H1 (cell line): Measurements from ENCODE around the gene TMPO. TPM values are rescaled to one million over a fixed set of nuclear protein-coding genes. Genes with fewer than 3 reads are reported as not detected.
"Not testable (repeated sequence)": the region's sequence is repeated elsewhere in the genome, so short reads cannot be mapped to it uniquely, and the experiment has no call there.

ENCODE experiments used
- CTCF ChIA-PET: fragments of 300-600 bp; sonication (Branson Sonifier 250); formaldehyde crosslinking; loops from one replicate; lab custom pipeline; 2021; ENCODE audit not compliant: partially characterized antibody; lab: Charles Lee
- POLR2A ChIA-PET: fragments of 300-600 bp; sonication (Branson Sonifier 250); formaldehyde crosslinking; loops from one replicate; lab custom pipeline; 2021; ENCODE audit warnings: inconsistent platforms; ENCODE audit not compliant: partially characterized antibody; lab: Charles Lee
- DNase-seq, 2 experiments: peaks; one replicate each; pipeline versions ENCODE4 v3.0.0 to v3.0.0-alpha.2; 2010 to 2022; ENCODE audit warnings: low spot score in 2 of 2, low read depth in 1 of 2, mixed read lengths in 1 of 2
- FAIRE-seq: peaks from 2 replicates; lab custom pipeline; 2011; peaks lifted over from hg19 to GRCh38; lab: Jason Lieb, UNC
- H2AFZ ChIP-seq: 2 replicates; pipeline ENCODE4 v1.8.1; 2012; ENCODE audit warnings: low read length, inconsistent platforms
- H2AK5ac ChIP-seq: 2 replicates; pipeline ENCODE4 v1.6.1; 2013; ENCODE audit warnings: low read depth, low read length
- H2BK120ac ChIP-seq: replicated peaks from 2 replicates; pipeline ENCODE3; 2013; ENCODE audit warnings: low read depth, low read length, inconsistent platforms
- H2BK12ac ChIP-seq: 2 replicates; pipeline ENCODE4 v1.6.1; 2013; ENCODE audit warnings: low read depth, low read length
- H2BK15ac ChIP-seq: 2 replicates; pipeline ENCODE4 v1.6.1; 2013; ENCODE audit warnings: low read length
- H2BK20ac ChIP-seq: 2 replicates; pipeline ENCODE4 v1.6.1; 2013; ENCODE audit warnings: low read length
- H2BK5ac ChIP-seq: 2 replicates; pipeline ENCODE4 v1.6.1; 2013; ENCODE audit warnings: low read depth, low read length
- H3K14ac ChIP-seq: 2 replicates; pipeline ENCODE4 v1.6.1; 2013; ENCODE audit warnings: inconsistent platforms; ENCODE audit not compliant: insufficient read length
- H3K18ac ChIP-seq: 2 replicates; pipeline ENCODE4 v1.6.1; 2013; ENCODE audit warnings: low read length; ENCODE audit errors: extremely low read depth
- H3K23ac ChIP-seq: 2 replicates; pipeline ENCODE4 v1.6.1; 2013; ENCODE audit warnings: inconsistent platforms; ENCODE audit not compliant: insufficient read length
- H3K23me2 ChIP-seq: 2 replicates; pipeline ENCODE4 v1.6.1; 2013; ENCODE audit warnings: low read depth, low read length
- H3K27ac ChIP-seq: 2 replicates; pipeline ENCODE4 v1.6.1; 2011; ENCODE audit warnings: low read depth, low read length, inconsistent platforms
- H3K27me3 ChIP-seq, 4 experiments: replicated peaks in 1 of 4; 1 replicate in 1 of 4; 2 replicates in 3 of 4; pipeline versions ENCODE4 v1.6.1 to v1.8.1; 2011 to 2013; ENCODE audit warnings: low read length in 3 of 4, mild to moderate bottlenecking in 3 of 4, inconsistent platforms in 2 of 4, mixed read lengths in 2 of 4, moderate library complexity in 1 of 4; ENCODE audit not compliant: control insufficient read depth in 3 of 4, insufficient read depth in 3 of 4; ENCODE audit errors: extremely low read depth in 1 of 4
- H3K36me3 ChIP-seq, 4 experiments: 2 replicates each; pipeline versions ENCODE4 v1.6.1 to v1.8.1; 2011 to 2013; ENCODE audit warnings: mild to moderate bottlenecking in 4 of 4, low read length in 3 of 4, moderate library complexity in 2 of 4, control low read depth in 1 of 4, inconsistent platforms in 1 of 4; ENCODE audit not compliant: insufficient read depth in 4 of 4, control insufficient read depth in 2 of 4
- H3K4ac ChIP-seq: replicated peaks from 2 replicates; pipeline ENCODE3; 2013; ENCODE audit warnings: low read length, low read depth, mixed read lengths, inconsistent platforms; ENCODE audit not compliant: insufficient read length
- H3K4me1 ChIP-seq, 4 experiments: replicated peaks in 1 of 4; 1 replicate in 1 of 4; 2 replicates in 3 of 4; pipeline versions ENCODE4 v1.6.1 to v1.8.1; 2011 to 2013; ENCODE audit warnings: low read length in 3 of 4, inconsistent platforms in 2 of 4, mixed read lengths in 1 of 4; ENCODE audit not compliant: insufficient read depth in 4 of 4, control insufficient read depth in 3 of 4
- H3K4me2 ChIP-seq, 2 experiments: 2 replicates each; pipeline versions ENCODE4 v1.6.1 to v1.8.1; 2011 to 2013; ENCODE audit warnings: low read depth in 2 of 2, low read length in 2 of 2, control low read depth in 1 of 2, inconsistent platforms in 1 of 2, mild to moderate bottlenecking in 1 of 2; ENCODE audit not compliant: insufficient read depth in 1 of 2
- H3K4me3 ChIP-seq, 4 experiments: fragments of 200-600, 300-600 bp in 1 of 4; sonication (generic), shearing (Covaris generic), sonication (Bioruptor Twin) in 1 of 4; 2 replicates each; pipeline versions ENCODE4 v1.5.1 to v1.8.1; 2011 to 2016; ENCODE audit warnings: low read length in 4 of 4, low read depth in 3 of 4, control low read depth in 2 of 4, inconsistent platforms in 2 of 4, mild to moderate bottlenecking in 2 of 4, mixed read lengths in 1 of 4, moderate library complexity in 1 of 4; ENCODE audit not compliant: insufficient read depth in 2 of 4; ENCODE audit errors: extremely low read depth in 1 of 4
- H3K56ac ChIP-seq: replicated peaks from 2 replicates; pipeline ENCODE3; 2013; ENCODE audit warnings: low read depth, mild to moderate bottlenecking, mixed read lengths, low read length, inconsistent platforms; ENCODE audit not compliant: insufficient read length
- H3K79me1 ChIP-seq: 2 replicates; pipeline ENCODE4 v1.6.1; 2013; ENCODE audit warnings: low read depth, low read length, control low read depth
- H3K79me2 ChIP-seq, 2 experiments: 2 replicates each; pipeline versions ENCODE4 v1.6.1 to v1.8.1; 2012 to 2013; ENCODE audit warnings: low read length in 2 of 2, mild to moderate bottlenecking in 2 of 2, inconsistent platforms in 1 of 2; ENCODE audit not compliant: insufficient read depth in 2 of 2, control insufficient read depth in 1 of 2
- H3K9ac ChIP-seq, 4 experiments: replicated peaks in 1 of 4; 1 replicate in 1 of 4; 2 replicates in 3 of 4; pipeline versions ENCODE4 v1.6.1 to v1.8.1; 2011 to 2013; ENCODE audit warnings: low read depth in 3 of 4, low read length in 3 of 4, control low read depth in 2 of 4, mild to moderate bottlenecking in 2 of 4, moderate library complexity in 2 of 4, inconsistent platforms in 1 of 4; ENCODE audit errors: extremely low read depth in 1 of 4
- H3K9me3 ChIP-seq, 2 experiments: 2 replicates each; pipeline versions ENCODE4 v1.6.1 to v1.8.1; 2012 to 2013; ENCODE audit warnings: mild to moderate bottlenecking in 2 of 2, moderate library complexity in 2 of 2, control low read depth in 1 of 2, inconsistent platforms in 1 of 2, low read depth in 1 of 2, low read length in 1 of 2, mixed read lengths in 1 of 2; ENCODE audit not compliant: insufficient read depth in 2 of 2
- H4K20me1 ChIP-seq, 2 experiments: replicated peaks in 1 of 2; 2 replicates each; pipeline versions ENCODE3 to v1.8.1; 2011 to 2013; ENCODE audit warnings: inconsistent platforms in 2 of 2, low read length in 2 of 2, mild to moderate bottlenecking in 1 of 2; ENCODE audit not compliant: insufficient read depth in 2 of 2, control insufficient read depth in 1 of 2
- H4K5ac ChIP-seq: 2 replicates; pipeline ENCODE4 v1.6.1; 2013; ENCODE audit warnings: low read length, low read depth, mixed read lengths, inconsistent platforms; ENCODE audit not compliant: insufficient read length
- H4K8ac ChIP-seq: 2 replicates; pipeline ENCODE4 v1.8.0; 2013; ENCODE audit warnings: mild to moderate bottlenecking, moderate library complexity, low read length, inconsistent platforms; ENCODE audit not compliant: insufficient read depth; ENCODE audit errors: extremely low read depth
- H4K91ac ChIP-seq: replicated peaks from 2 replicates; pipeline ENCODE3; 2013; ENCODE audit warnings: low read length, mixed read lengths, inconsistent platforms; ENCODE audit not compliant: insufficient read length
- ATF3 ChIP-seq: IDR thresholded peaks from 2 replicates; pipeline ENCODE4 v1.6.1; 2011; ENCODE audit warnings: low read depth, mild to moderate bottlenecking, low read length; ENCODE audit not compliant: insufficient read depth
- RXRA ChIP-seq: IDR thresholded peaks from 2 replicates; pipeline ENCODE4 v1.6.1; 2011; ENCODE audit warnings: low read depth, mild to moderate bottlenecking, low read length, moderate library complexity; ENCODE audit not compliant: insufficient read depth
- TBP ChIP-seq: IDR thresholded peaks from 2 replicates; pipeline ENCODE4 v1.6.1; 2011; ENCODE audit warnings: low read depth, low read length, improper control_type of control experiment
- WGBS, 2 experiments: shearing (Covaris generic) in 1 of 2; methylation state at CpG; one replicate each; pipeline versions ENCODE4 v1.1.6 to v1.1.7; 2013 to 2015; ENCODE audit warnings: low lambda C conversion rate in 2 of 2, mixed read lengths in 2 of 2, inconsistent platforms in 1 of 2, low coverage in 1 of 2, missing lambda C conversion rate in 1 of 2; ENCODE audit not compliant: insufficient replicate concordance in 2 of 2, insufficient coverage in 1 of 2, insufficient read length in 1 of 2; ENCODE audit errors: extremely low coverage in 1 of 2, missing lambda C conversion rate in 1 of 2; 5-methylcytosine and 5-hydroxymethylcytosine counted together
- polyA plus RNA-seq, 7 experiments: library from polyadenylated mRNA; depleted of rRNA in 3 of 7; stranded (reverse) in 5 of 7; unstranded in 2 of 7; fragments of >200 nt in 5 of 7; fragments of 200-250 nt in 2 of 7; gene quantifications; 1 replicate in 5 of 7; 2 replicates in 1 of 7; 4 replicates in 1 of 7; pipeline versions ENCODE4 v1.2.1 to v1.2.3, GENCODE V29; 2011 to 2013; ENCODE audit warnings: missing spikeins in 2 of 7, mixed read lengths in 2 of 7
- total RNA-seq: library from RNA; stranded (reverse); fragmentation: NEBNext Ultra II Directional; extraction: Animal tissue kit (Norgen Biotek cat#: 25700); gene quantifications from 2 replicates; pipeline ENCODE4 v1.2.1, GENCODE V29; 2021

Gene TMPO
- total and polyA plus RNA-seq, 2 of the 8 experiments (the other 6 are each of a cell fraction or from before 2014, with no cell fraction given), result 43.9 to 195 TPM

- TF ChIP-seq TBP (no peak), RXRA (no peak), ATF3 (no peak)
Measured at GRCh38 chr12:98509063-98509462, 6.3 kb upstream of the TMPO start (continued).

- not testable (repeated sequence) for H3K4me3 ChIP-seq, H3K14ac ChIP-seq, H4K91ac ChIP-seq, H2AFZ ChIP-seq, H3K18ac ChIP-seq, H4K8ac ChIP-seq, H2BK5ac ChIP-seq, H3K23ac ChIP-seq, H3K4me1 ChIP-seq, H3K79me1 ChIP-seq, H3K56ac ChIP-seq, H3K9ac ChIP-seq, H3K4me2 ChIP-seq, H4K20me1 ChIP-seq, H2BK12ac ChIP-seq, H3K9me3 ChIP-seq, H3K23me2 ChIP-seq, H2BK15ac ChIP-seq, H3K4ac ChIP-seq, H2AK5ac ChIP-seq, H3K27ac ChIP-seq, H3K36me3 ChIP-seq, H2BK20ac ChIP-seq, FAIRE-seq, H2BK120ac ChIP-seq, H4K5ac ChIP-seq, H3K27me3 ChIP-seq
- POLR2A ChIA-PET, result interaction anchor here (0.6 kb wide), 1 partner anchor 10 kb away, joined by 3 read pairs; no protein-coding TSS in a partner anchor
- peaks cover 0 to 27% of the 10 kb centered on the region in 2 experiments; a peak in 3 of 4 replicates for H3K79me2 ChIP-seq
- 85% methylated on average over 5 of the region's 5 CpGs; no CpG with 5 or more reads in 1 of the 2 experiments for WGBS, 2 experiments
- CTCF ChIA-PET, result interaction anchor here (2.7 to 6.2 kb wide), 2 partner anchors 18 to 21 kb away, joined by 7 to 66 read pairs; no protein-coding TSS in a partner anchor
- peak in 1 of 2 experiments; percentile 33 for DNase-seq
Measured at GRCh38 chr12:98511806-98512205, 3.6 kb upstream of the TMPO start.
